DOHH2 (cell line): Measurements from ENCODE around the gene MAN2A1.
"Not testable (repeated sequence)": the region's sequence is repeated elsewhere in the genome, so short reads cannot be mapped to it uniquely, and the experiment has no call there.

Experiments
- H3F3A ChIP-seq: fragments of 200-600 bp; sonication (generic), shearing (Covaris generic); 2 replicates; pipeline ENCODE4 v1.6.0; 2016; ENCODE audit warnings: antibody characterized with exemption, mild to moderate bottlenecking; ENCODE audit not compliant: control insufficient read depth, insufficient read depth
- H3K27ac ChIP-seq: fragments of 200-600 bp; sonication (generic); 2 replicates; pipeline ENCODE4 v1.5.1; 2014; ENCODE audit warnings: low read depth, mild to moderate bottlenecking, low read length, moderate library complexity
- H3K27me3 ChIP-seq: fragments of 200-600 bp; sonication (generic); 2 replicates; pipeline ENCODE4 v1.6.1; 2014; ENCODE audit warnings: mild to moderate bottlenecking, low read length, mixed read lengths; ENCODE audit not compliant: control insufficient read depth
- H3K36me3 ChIP-seq: fragments of 200-600 bp; sonication (generic); 2 replicates; pipeline ENCODE4 v1.6.1; 2014; ENCODE audit warnings: mild to moderate bottlenecking, low read length, moderate library complexity, mixed read lengths; ENCODE audit not compliant: control insufficient read depth
- H3K4me1 ChIP-seq: fragments of 200-600 bp; sonication (generic); 2 replicates; pipeline ENCODE4 v1.6.1; 2014; ENCODE audit warnings: mild to moderate bottlenecking, low read length, mixed read lengths; ENCODE audit not compliant: control insufficient read depth
- H3K4me2 ChIP-seq: fragments of 200-600 bp; sonication (generic); 2 replicates; pipeline ENCODE4 v1.6.0; 2014; ENCODE audit warnings: mild to moderate bottlenecking, low read length, moderate library complexity
- H3K4me3 ChIP-seq: fragments of 200-600 bp; sonication (generic); 2 replicates; pipeline ENCODE4 v1.5.1; 2014; ENCODE audit warnings: mild to moderate bottlenecking, low read length, mixed read lengths
- H3K79me2 ChIP-seq: fragments of 200-600 bp; sonication (generic); 2 replicates; pipeline ENCODE4 v1.6.1; 2014; ENCODE audit warnings: mild to moderate bottlenecking, low read length, mixed read lengths; ENCODE audit not compliant: control insufficient read depth
- H3K9me2 ChIP-seq: fragments of 200-600 bp; sonication (generic); replicated peaks from 2 replicates; pipeline ENCODE4 v1.6.1; 2014; ENCODE audit warnings: mild to moderate bottlenecking, low read length, mixed read lengths; ENCODE audit not compliant: control insufficient read depth
- H3K9me3 ChIP-seq: fragments of 200-600 bp; sonication (generic); 2 replicates; pipeline ENCODE4 v1.6.1; 2014; ENCODE audit warnings: antibody characterized with exemption, low read length, mixed read lengths; ENCODE audit not compliant: control insufficient read depth, insufficient read depth
- H4K20me1 ChIP-seq: fragments of 200-600 bp; sonication (generic); 2 replicates; pipeline ENCODE4 v1.6.0; 2014; ENCODE audit warnings: low read depth, mild to moderate bottlenecking, antibody characterized with exemption, low read length, moderate library complexity; ENCODE audit not compliant: control insufficient read depth, insufficient read depth
- CTCF ChIP-seq: fragments of 200-600 bp; sonication (generic); IDR thresholded peaks from one replicate; pipeline ENCODE4 v1.5.1; 2014; ENCODE audit warnings: antibody characterized with exemption, mild to moderate bottlenecking, low read depth, low read length; ENCODE audit not compliant: poor library complexity, severe bottlenecking
- EZH2phosphoT487 ChIP-seq: fragments of 200-600 bp; sonication (generic); IDR thresholded peaks from 2 replicates; pipeline ENCODE4 v1.6.1; 2017; ENCODE audit warnings: borderline replicate concordance, mild to moderate bottlenecking, antibody characterized with exemption, low read length, moderate library complexity, mixed read lengths

Gene MAN2A1

GRCh38 chr5:109830955-109831502 lies 141.3 kb downstream of the MAN2A1 start:
- Histone ChIP-seq H4K20me1 (no peaks in the 10 kb centered on the region), H3K4me3 (no peak overlapping the region), H3K9me2 (no peaks in the 10 kb centered on the region), H3K27ac (no peak overlapping the region), H3K4me2 (no peak overlapping the region), H3F3A (no peaks in the 10 kb centered on the region), H3K79me2 (no peaks in the 10 kb centered on the region), H3K27me3 (no peaks in the 10 kb centered on the region), H3K9me3 (no peaks in the 10 kb centered on the region), H3K36me3 (peaks cover 5% of the 10 kb centered on the region; the same call in 1 of the 2 replicates), H3K4me1 (no peaks in the 10 kb centered on the region)
- TF ChIP-seq EZH2phosphoT487: no peak
- no peak for TF ChIP-seq CTCF

DNA sequence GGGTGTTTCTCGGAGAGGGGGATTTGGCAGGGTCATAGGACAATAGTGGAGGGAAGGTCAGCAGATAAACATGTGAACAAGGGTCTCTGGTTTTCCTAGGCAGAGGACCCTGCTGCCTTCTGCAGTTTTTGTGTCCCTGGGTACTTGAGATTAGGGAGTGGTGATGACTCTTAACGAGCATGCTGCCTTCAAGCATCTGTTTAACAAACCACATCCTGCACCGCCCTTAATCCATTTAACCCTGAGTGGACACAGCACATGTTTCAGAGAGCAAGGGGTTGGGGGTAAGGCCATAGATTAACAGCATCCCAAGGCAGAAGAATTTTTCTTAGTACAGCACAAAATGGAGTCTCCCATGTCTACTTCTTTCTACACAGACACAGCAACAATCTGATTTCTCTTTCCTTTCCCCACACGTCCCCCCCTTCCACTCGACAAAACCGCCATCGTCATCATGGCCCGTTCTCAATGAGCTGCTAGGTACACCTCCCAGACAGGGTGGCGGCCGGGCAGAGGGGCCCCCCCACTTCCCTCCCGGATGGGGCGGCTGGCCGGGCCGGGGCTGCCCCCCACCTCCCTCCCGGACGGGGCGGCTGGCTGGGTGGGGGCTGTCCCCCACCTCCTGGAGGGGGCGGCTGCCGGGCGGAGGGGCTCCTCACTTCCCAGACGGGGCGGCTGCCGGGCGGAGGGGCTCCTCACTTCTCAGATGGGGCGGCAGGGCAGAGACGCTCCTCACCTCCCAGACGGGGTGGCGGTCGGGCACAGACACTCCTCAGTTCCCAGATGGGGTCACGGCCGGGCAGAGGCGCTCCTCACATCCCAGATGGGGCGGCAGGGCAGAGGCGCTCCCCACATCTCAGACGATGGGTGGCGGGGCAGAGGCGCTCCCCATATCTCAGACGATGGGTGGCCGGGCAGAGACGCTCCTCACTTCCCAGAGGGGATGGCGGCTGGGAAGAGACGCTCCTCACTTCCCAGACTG lies 142.8 kb downstream of the MAN2A1 start:
- not testable (repeated sequence) for H3K4me2 ChIP-seq, H3K9me3 ChIP-seq, H3K9me2 ChIP-seq, H3K27ac ChIP-seq, H3K4me3 ChIP-seq, H4K20me1 ChIP-seq, H3K27me3 ChIP-seq, H3K4me1 ChIP-seq, H3F3A ChIP-seq, H3K36me3 ChIP-seq, H3K79me2 ChIP-seq

- Histone ChIP-seq H3F3A (no peaks in the 10 kb centered on the region), H3K4me2 (no peak overlapping the region), H3K36me3 (no peaks in the 10 kb centered on the region), H3K4me3 (no peak overlapping the region), H3K79me2 (no peaks in the 10 kb centered on the region), H4K20me1 (no peaks in the 10 kb centered on the region), H3K27me3 (no peaks in the 10 kb centered on the region), H3K9me3 (no peaks in the 10 kb centered on the region), H3K9me2 (no peaks in the 10 kb centered on the region), H3K27ac (no peak overlapping the region), H3K4me1 (no peaks in the 10 kb centered on the region)
- TF ChIP-seq EZH2phosphoT487: no peak
- TF ChIP-seq CTCF: no peak
Measured at GRCh38 chr5:109833946-109834345, 144.2 kb downstream of the MAN2A1 start.

DNA sequence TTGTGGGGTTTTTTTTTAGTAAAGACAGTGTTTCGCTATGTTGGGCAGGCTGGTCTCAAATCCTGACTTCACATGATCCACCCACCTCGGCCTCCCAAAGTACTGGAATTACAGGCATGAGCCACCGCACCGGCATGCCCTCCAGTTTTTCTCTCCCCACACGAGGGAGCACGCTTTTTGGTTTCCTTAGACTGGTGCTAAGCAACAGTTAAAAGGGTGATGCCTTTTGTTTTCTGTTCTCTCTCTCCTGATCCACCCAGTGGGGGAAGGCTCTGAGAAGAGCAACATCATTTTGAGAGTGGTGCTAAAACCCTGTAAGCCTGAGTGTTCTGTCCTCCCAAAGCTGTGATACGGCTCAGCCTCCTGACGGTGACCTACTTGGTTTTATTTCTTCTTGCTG lies 146.6 kb downstream of the MAN2A1 start:
- H3K27ac ChIP-seq: no peak overlapping the region
- no peak overlapping the region for H3K4me2 ChIP-seq
- no peaks in the 10 kb centered on the region for H3K4me1 ChIP-seq
- H3K79me2 ChIP-seq: no peaks in the 10 kb centered on the region
- H4K20me1 ChIP-seq: no peaks in the 10 kb centered on the region
- no peaks in the 10 kb centered on the region for H3F3A ChIP-seq
- no peak for TF ChIP-seq CTCF
- no peak for TF ChIP-seq EZH2phosphoT487
- no peaks in the 10 kb centered on the region for H3K9me3 ChIP-seq
- H3K27me3 ChIP-seq: no peaks in the 10 kb centered on the region
- H3K36me3 ChIP-seq: peaks cover 8% of the 10 kb centered on the region
- no peak overlapping the region for H3K4me3 ChIP-seq
- H3K9me2 ChIP-seq: no peaks in the 10 kb centered on the region
